ENCODE data around the gene DCLK3. TPM values are rescaled to one million over a fixed set of nuclear protein-coding genes. Genes with fewer than 3 reads are reported as not detected.

DCLK3 gene
- total RNA-seq, 1 experiment from 2014 or later = not detected

- intact Hi-C loops (cut with micrococcal nuclease; ENCODE audit: unreplicated experiment) = no loop called here
Measured at GRCh38 chr3:36679384-36680200, 84.8 kb downstream of the DCLK3 start.

GRCh38 chr3:36678216-36679013 lies 85.9 kb downstream of the DCLK3 start:
- Mint-ChIP-seq H3K27ac (ENCODE audit: unreplicated experiment) (peak overlapping the region; percentile 100), H3K27me3 (ENCODE audit: unreplicated experiment) (no peaks in the 10 kb centered on the region), H3K4me3 (ENCODE audit: low read depth, unreplicated experiment) (no peak overlapping the region), H3K4me1 (ENCODE audit: low read depth, unreplicated experiment) (peaks cover 43% of the 10 kb centered on the region), H3K36me3 (ENCODE audit: insufficient read depth, unreplicated experiment) (peaks cover 20% of the 10 kb centered on the region), H3K9me3 (ENCODE audit: low read depth, unreplicated experiment) (peaks cover 6% of the 10 kb centered on the region)
- no peak for DNase-seq
- no peak for TF ChIP-seq CTCF (IDR thresholded peaks at IDR 0.05; ENCODE audit: unreplicated experiment)
- CTCF ChIA-PET = interaction anchor here (1.5 kb wide), 1 partner anchor 15 kb away, joined by 4 read pairs; no protein-coding TSS in a partner anchor
- no TSS peak for BruUV-seq (replicated peaks)
- intact Hi-C loops (cut with micrococcal nuclease; ENCODE audit: unreplicated experiment) = no loop called here

More at GRCh38 chr3:36679384-36680200, 84.8 kb downstream of the DCLK3 start:
- BruUV-seq (replicated peaks) = no TSS peak
- Mint-ChIP-seq H3K9me3 (ENCODE audit: low read depth, unreplicated experiment) (peaks cover 6% of the 10 kb centered on the region), H3K27ac (ENCODE audit: unreplicated experiment) (peak overlapping the region; percentile 100), H3K36me3 (ENCODE audit: insufficient read depth, unreplicated experiment) (peaks cover 20% of the 10 kb centered on the region), H3K27me3 (ENCODE audit: unreplicated experiment) (no peaks in the 10 kb centered on the region), H3K4me1 (ENCODE audit: low read depth, unreplicated experiment) (peaks cover 43% of the 10 kb centered on the region), H3K4me3 (ENCODE audit: low read depth, unreplicated experiment) (no peak overlapping the region)
- DNase-seq = no peak
- no peak for TF ChIP-seq CTCF (IDR thresholded peaks at IDR 0.05; ENCODE audit: unreplicated experiment)
- CTCF ChIA-PET = interaction anchor here (1.0 kb wide), 1 partner anchor 15 kb away, joined by 3 read pairs; no protein-coding TSS in a partner anchor

- Mint-ChIP-seq H3K9me3 (ENCODE audit: low read depth, unreplicated experiment) (peaks cover 6% of the 10 kb centered on the region), H3K4me1 (ENCODE audit: low read depth, unreplicated experiment) (peaks cover 43% of the 10 kb centered on the region), H3K36me3 (ENCODE audit: insufficient read depth, unreplicated experiment) (peaks cover 20% of the 10 kb centered on the region), H3K27ac (ENCODE audit: unreplicated experiment) (peak overlapping the region; percentile 100), H3K4me3 (ENCODE audit: low read depth, unreplicated experiment) (no peak overlapping the region), H3K27me3 (ENCODE audit: unreplicated experiment) (no peaks in the 10 kb centered on the region)
- CTCF ChIA-PET = interaction anchor here (1.5 kb wide), 1 partner anchor 14 kb away, joined by 4 read pairs; no protein-coding TSS in a partner anchor
- intact Hi-C loops (cut with micrococcal nuclease; ENCODE audit: unreplicated experiment) = no loop called here
- peak; percentile 57 for DNase-seq
- no TSS peak for BruUV-seq (replicated peaks)
- TF ChIP-seq CTCF (IDR thresholded peaks at IDR 0.05; ENCODE audit: unreplicated experiment) = no peak
Measured at GRCh38 chr3:36677331-36678007, 86.9 kb downstream of the DCLK3 start.

- CTCF ChIA-PET = no interaction called here
- H3K27me3 Mint-ChIP-seq (ENCODE audit: unreplicated experiment) = no peaks in the 10 kb centered on the region
- no peak overlapping the region for H3K4me3 Mint-ChIP-seq (ENCODE audit: low read depth, unreplicated experiment)
- BruUV-seq (replicated peaks) = no TSS peak
- peaks cover 3% of the 10 kb centered on the region for H3K9me3 Mint-ChIP-seq (ENCODE audit: low read depth, unreplicated experiment)
- no peak for DNase-seq
- H3K27ac Mint-ChIP-seq (ENCODE audit: unreplicated experiment) = no peak overlapping the region
- no peak for TF ChIP-seq CTCF (IDR thresholded peaks at IDR 0.05; ENCODE audit: unreplicated experiment)
- peaks cover 16% of the 10 kb centered on the region for H3K36me3 Mint-ChIP-seq (ENCODE audit: insufficient read depth, unreplicated experiment)
- intact Hi-C loops (cut with micrococcal nuclease; ENCODE audit: unreplicated experiment) = no loop called here
- H3K4me1 Mint-ChIP-seq (ENCODE audit: low read depth, unreplicated experiment) = peaks cover 36% of the 10 kb centered on the region
Measured at GRCh38 chr3:36674816-36675215, 89.5 kb downstream of the DCLK3 start.
